AG04449 (cell line): ENCODE data around the gene ITGAD.
"Not testable (repeated sequence)": the region's sequence is repeated elsewhere in the genome, so short reads cannot be mapped to it uniquely, and the experiment has no call there.

Source experiments
- CTCF ChIA-PET: fragments of 350-600 bp; formaldehyde crosslinking; extraction: SDS; loops from one replicate; lab custom pipeline; 2021; ENCODE audit warnings: antibody characterized with exemption; lab: Yijun Ruan, JAX
- POLR2A ChIA-PET: fragments of 400-600, 350-600 bp; formaldehyde crosslinking; extraction: SDS; loops from one replicate; lab custom pipeline; 2020; ENCODE audit warnings: antibody characterized with exemption, inconsistent platforms; lab: Yijun Ruan, JAX
- DNase-seq: peaks from one replicate; pipeline ENCODE4 v3.0.0-alpha.2; 2010; ENCODE audit warnings: low read depth, low spot score
- H3K4me3 ChIP-seq: 2 replicates; pipeline ENCODE4 v1.5.1; 2011; ENCODE audit warnings: low read depth, mild to moderate bottlenecking, control low read depth, low read length
- CTCF ChIP-seq: IDR thresholded peaks from one replicate; pipeline ENCODE4 v1.5.1; 2011; ENCODE audit warnings: mild to moderate bottlenecking, moderate library complexity, low read length, control low read depth, inconsistent platforms; ENCODE audit not compliant: insufficient read depth; ENCODE audit errors: missing control alignments

Gene ITGAD

GRCh38 chr16:31414706-31415105 lies 21.6 kb downstream of the ITGAD start:
- no peak overlapping the region for H3K4me3 ChIP-seq
- no peak for DNase-seq
- CTCF ChIA-PET: no interaction called here
- no peak for TF ChIP-seq CTCF
- POLR2A ChIA-PET: no interaction called here

DNA sequence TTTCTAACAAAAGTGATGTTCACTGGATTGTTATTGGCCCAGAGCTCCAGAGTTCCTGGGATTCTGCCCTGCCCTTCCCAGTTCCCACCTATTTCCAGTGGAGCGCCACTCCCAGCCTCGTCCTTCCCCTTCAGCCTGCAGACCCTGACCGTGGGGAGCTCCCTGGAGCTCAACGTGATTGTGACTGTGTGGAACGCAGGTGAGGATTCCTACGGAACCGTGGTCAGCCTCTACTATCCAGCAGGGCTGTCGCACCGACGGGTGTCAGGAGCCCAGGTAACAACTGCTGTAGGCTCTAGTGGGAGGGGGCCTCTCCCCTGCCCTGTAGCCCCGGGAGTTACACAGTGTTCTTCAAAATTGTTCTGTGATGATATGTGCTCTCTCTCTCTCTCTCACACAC lies 23.2 kb downstream of the ITGAD start:
- DNase-seq: no peak
- no peak overlapping the region for H3K4me3 ChIP-seq
- ChIA-PET CTCF (interaction anchor here (1.1 kb wide), 1 partner anchor 34 kb away, joined by 3 read pairs; no protein-coding TSS in a partner anchor), POLR2A (no interaction called here)
- TF ChIP-seq CTCF: no peak

DNA sequence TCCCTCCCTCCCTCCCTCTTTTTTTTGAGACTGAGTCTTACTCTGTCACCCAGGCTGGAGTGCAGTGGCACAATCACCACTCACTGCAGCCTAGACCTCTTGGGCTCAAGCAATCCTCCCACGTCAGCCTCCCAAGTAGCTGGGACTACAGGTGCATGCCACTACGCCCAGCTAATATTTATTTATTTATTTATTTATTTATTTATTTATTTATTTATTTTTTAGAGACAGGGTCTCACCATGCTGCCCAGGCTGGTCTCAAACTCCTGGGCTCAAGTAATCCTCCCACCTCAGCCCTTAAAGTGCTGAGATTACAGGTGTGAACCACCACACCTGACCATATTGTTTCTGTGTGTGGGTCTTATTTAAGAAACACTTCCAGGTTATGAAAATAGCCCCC lies 23.9 kb downstream of the ITGAD start:
- DNase-seq, POLR2A ChIA-PET: not testable (repeated sequence)

GRCh38 chr16:31417916-31418315 lies 24.8 kb downstream of the ITGAD start:
- POLR2A ChIA-PET: no interaction called here
- no peak overlapping the region for H3K4me3 ChIP-seq
- no peak for TF ChIP-seq CTCF
- CTCF ChIA-PET: no interaction called here
- DNase-seq: no peak

More for the DNA sequence above, 23.9 kb downstream of the ITGAD start:
- CTCF ChIA-PET, H3K4me3 ChIP-seq: not testable (repeated sequence)

GRCh38 chr16:31420037-31420436 lies 26.9 kb downstream of the ITGAD start:
- POLR2A ChIA-PET: no interaction called here
- DNase-seq: no peak
- TF ChIP-seq CTCF: no peak
- no peak overlapping the region for H3K4me3 ChIP-seq
- CTCF ChIA-PET: no interaction called here

- CTCF ChIA-PET: no interaction called here
- H3K4me3 ChIP-seq: no peak overlapping the region
- POLR2A ChIA-PET: no interaction called here
- DNase-seq: no peak
- TF ChIP-seq CTCF: no peak
Measured at GRCh38 chr16:31421587-31421986, 28.5 kb downstream of the ITGAD start.

DNA sequence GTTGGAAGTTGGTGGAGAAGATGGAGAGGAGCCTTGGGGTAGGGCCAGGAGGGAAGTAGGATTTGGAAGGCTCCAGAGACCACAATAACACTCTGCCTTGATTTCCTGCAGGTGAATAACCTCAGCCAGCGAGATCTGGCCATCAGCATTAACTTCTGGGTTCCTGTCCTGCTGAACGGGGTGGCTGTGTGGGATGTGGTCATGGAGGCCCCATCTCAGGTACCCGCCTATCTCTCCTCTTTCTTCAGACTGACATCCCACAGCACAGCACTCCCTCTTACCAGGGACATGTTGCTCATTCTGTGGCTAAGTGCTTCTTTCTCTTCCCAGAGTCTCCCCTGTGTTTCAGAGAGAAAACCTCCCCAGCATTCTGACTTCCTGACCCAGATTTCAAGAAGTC lies 30.1 kb downstream of the ITGAD start:
- ChIA-PET POLR2A (no interaction called here), CTCF (no interaction called here)
- DNase-seq: no peak
- no peak for TF ChIP-seq CTCF
- H3K4me3 ChIP-seq: no peak overlapping the region
